K562 (cell line): ENCODE data around the gene IGF2R. TPM values are rescaled to one million over a fixed set of nuclear protein-coding genes. Genes with fewer than 3 reads are reported as not detected.

Experiments
- ATF1 ChIP-seq, 2 experiments: fragments of 450-650 bp in 1 of 2; IDR thresholded peaks; 2 replicates each; pipeline ENCODE4 v1.6.1; 2016; ENCODE audit warnings: missing compliant biosample characterization in 1 of 2, missing genetic modification characterization in 1 of 2
- CREM ChIP-seq: IDR thresholded peaks from 2 replicates; pipeline ENCODE4 v1.6.1; 2014; ENCODE audit warnings: antibody characterized with exemption, low read depth
- EWSR1 ChIP-seq: fragments of 450-650 bp; IDR thresholded peaks from 2 replicates; pipeline ENCODE4 v1.6.1; 2018; ENCODE audit warnings: borderline replicate concordance, mild to moderate bottlenecking, low read depth, moderate library complexity; ENCODE audit not compliant: partially characterized antibody
- GTF2B ChIP-seq: IDR thresholded peaks from 2 replicates; pipeline ENCODE4 v1.6.1; 2011; ENCODE audit not compliant: insufficient read length; ENCODE audit errors: extremely low read depth
- NBN ChIP-seq: fragments of 450-650 bp; IDR thresholded peaks from 2 replicates; pipeline ENCODE4 v1.6.1; 2016; ENCODE audit warnings: low read depth, mild to moderate bottlenecking
- NKRF ChIP-seq: fragments of 450-650 bp; IDR thresholded peaks from 2 replicates; pipeline ENCODE4 v1.6.1; 2016; ENCODE audit warnings: borderline replicate concordance
- OTX1 ChIP-seq: fragments of 450-650 bp; formaldehyde crosslinking; IDR thresholded peaks from 2 replicates; pipeline ENCODE4 v1.4.0; 2022; ENCODE audit warnings: mild to moderate bottlenecking
- PHB2 ChIP-seq: fragments of 450-650 bp; IDR thresholded peaks from 2 replicates; pipeline ENCODE4 v1.6.1; 2017; ENCODE audit warnings: low read depth
- USF1 ChIP-seq: sonication (generic); formaldehyde crosslinking; IDR thresholded peaks from 2 replicates; pipeline ENCODE4 v1.9.0; 2022; ENCODE audit warnings: mild to moderate bottlenecking, missing genetic modification reagents
- ZBTB11 ChIP-seq, 3 experiments: fragments of 200-800 bp in 1 of 3; fragments of 250-450 bp in 1 of 3; fragments of 450-650 bp in 1 of 3; sonication (Bioruptor Pico) in 1 of 3; sonication (Bioruptor generic) in 1 of 3; formaldehyde crosslinking in 1 of 3; IDR thresholded peaks; 2 replicates each; pipeline versions ENCODE4 v1.6.1 to v1.8.0; 2016 to 2022; ENCODE audit warnings: mild to moderate bottlenecking in 2 of 3, missing genetic modification characterization in 2 of 3, missing compliant biosample characterization in 1 of 3, moderate library complexity in 1 of 3
- ZNF584 ChIP-seq: fragments of 200-800 bp; sonication (Bioruptor generic); IDR thresholded peaks from 2 replicates; pipeline ENCODE4 v1.6.1; 2016; ENCODE audit warnings: low read depth, mild to moderate bottlenecking, missing genetic modification characterization, missing compliant biosample characterization
- ZNF740 ChIP-seq, 3 experiments: fragments of 200-800 bp in 1 of 3; sonication (Bioruptor generic) in 1 of 3; sonication (generic) in 1 of 3; formaldehyde crosslinking in 1 of 3; IDR thresholded peaks; 2 replicates each; pipeline versions ENCODE4 v1.6.1 to v1.8.0; 2016 to 2022; ENCODE audit warnings: mild to moderate bottlenecking in 2 of 3, missing compliant biosample characterization in 2 of 3, missing genetic modification characterization in 2 of 3, missing genetic modification reagents in 1 of 3
- polyA plus RNA-seq, 8 experiments: library from polyadenylated mRNA; depleted of rRNA in 4 of 8; stranded (reverse) in 5 of 8; unstranded in 3 of 8; fragments of >200 nt; fragmentation: Nextera tagmentation in 2 of 8; fragmentation: Illumina TruSeq in 1 of 8; extraction: Ambion mirVana in 2 of 8; extraction: Trizol in 1 of 8; gene quantifications; 2 replicates each; pipeline versions ENCODE4 v1.2.1 to v1.2.3, GENCODE V29; 2011 to 2014; ENCODE audit warnings: inconsistent platforms in 1 of 8, missing spikeins in 1 of 8
- total RNA-seq, 7 experiments: library from RNA; depleted of rRNA in 6 of 7; stranded (reverse); fragments of >200 nt in 6 of 7; fragmentation: Illumina TruSeq in 2 of 7; extraction: Trizol in 2 of 7; gene quantifications; 2 replicates each; pipeline versions ENCODE4 v1.2.1 to v1.2.3, GENCODE V29; 2011 to 2021; ENCODE audit warnings: low replicate concordance in 1 of 7

IGF2R gene
- total and polyA plus RNA-seq, 9 of the 15 experiments (the other 6 are each of a cell fraction or from before 2014, with no cell fraction given): 3.5 to 92.3 (median 34.5) TPM

- TF ChIP-seq ZNF584 (CRISPR knock-in tag) (no peak), GTF2B (no peak), USF1 (CRISPR knock-in tag) (peak; percentile 45; the same call in 1 of the 2 replicates), OTX1 (CRISPR knock-in tag) (no peak), ZBTB11 (CRISPR knock-in tag; IDR thresholded peaks at IDR 0.05) (no peak), EWSR1 (no peak), NBN (no peak; the same call in 1 of the 2 replicates), CREM (peak; percentile 38), ZNF740 (CRISPR knock-in tag; IDR thresholded peaks at IDR 0.05) (no peak), ZNF740 (tag; IDR thresholded peaks at IDR 0.05) (no peak), NKRF (peak; percentile 84; the same call in 1 of the 2 replicates), ATF1 (CRISPR knock-in tag; IDR thresholded peaks at IDR 0.05) (no peak), ATF1 (tag; IDR thresholded peaks at IDR 0.05) (peak; percentile 23; the same call in 1 of the 2 replicates), PHB2 (no peak)
Observed at GRCh38 chr6:159981403-159982245, 12.7 kb downstream of the IGF2R start (continued).
